Brain pericyte (primary cell): ENCODE data around the gene ZNF273.
"Not testable (repeated sequence)": the region's sequence is repeated elsewhere in the genome, so short reads cannot be mapped to it uniquely, and the experiment has no call there.

Source experiments
- DNase-seq: peaks from one replicate; pipeline ENCODE4 v3.0.0-alpha.2; 2012; ENCODE audit warnings: low read depth, low spot score

The ZNF273 gene

GRCh38 chr7:64944667-64945502 is 41.8 kb downstream of the ZNF273 start:
- not testable (repeated sequence) for DNase-seq

GRCh38 chr7:64945503-64946175 is 42.6 kb downstream of the ZNF273 start:
- no peak for DNase-seq

DNA sequence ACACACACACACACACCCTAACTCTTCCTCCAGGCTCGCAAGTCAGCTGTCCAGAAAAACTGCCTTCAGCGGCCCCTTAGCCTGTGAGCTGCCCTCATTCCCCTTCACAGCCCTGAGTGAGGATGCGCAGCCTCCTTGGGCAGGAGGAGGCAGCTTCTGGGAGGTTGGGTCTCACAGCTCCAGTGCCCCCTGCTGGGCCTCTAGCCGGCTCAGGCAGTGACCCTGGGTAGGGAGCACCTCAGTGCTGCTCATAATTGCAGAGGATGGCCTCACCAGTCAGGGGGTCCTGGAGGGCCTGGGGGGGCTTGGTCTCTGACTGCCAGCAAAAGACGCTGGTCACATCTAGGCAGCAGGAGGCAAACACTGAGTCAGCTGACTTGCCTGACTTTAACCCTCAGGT is 43.7 kb downstream of the ZNF273 start:
- DNase-seq, result no peak

- DNase-seq, result no peak
These were observed 44.4 kb downstream of the ZNF273 start for GRCh38 chr7:64947252-64948000.

- not testable (repeated sequence) for DNase-seq
These were observed 45.7 kb downstream of the ZNF273 start for GRCh38 chr7:64948774-64949173.

DNA sequence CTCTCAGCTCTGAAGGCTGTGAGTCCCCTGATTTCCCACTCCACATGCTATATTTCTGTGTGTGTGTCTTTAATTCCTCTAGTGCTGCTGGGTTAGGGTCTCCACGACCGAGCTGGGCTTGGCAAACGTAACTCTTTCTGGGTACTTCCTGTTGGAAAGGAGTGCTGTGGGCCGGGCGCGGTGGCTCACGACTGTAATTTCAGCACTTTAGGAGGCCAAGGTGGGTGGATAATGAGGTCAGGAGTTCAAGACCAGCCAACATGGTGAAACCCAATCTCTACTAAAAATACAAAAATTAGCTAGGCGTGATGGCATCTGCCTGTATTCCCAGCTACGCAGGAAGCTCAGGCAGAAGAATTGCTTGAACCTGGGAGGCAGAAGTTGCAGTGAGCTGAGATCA is 47.6 kb downstream of the ZNF273 start:
- not testable (repeated sequence) for DNase-seq

DNA sequence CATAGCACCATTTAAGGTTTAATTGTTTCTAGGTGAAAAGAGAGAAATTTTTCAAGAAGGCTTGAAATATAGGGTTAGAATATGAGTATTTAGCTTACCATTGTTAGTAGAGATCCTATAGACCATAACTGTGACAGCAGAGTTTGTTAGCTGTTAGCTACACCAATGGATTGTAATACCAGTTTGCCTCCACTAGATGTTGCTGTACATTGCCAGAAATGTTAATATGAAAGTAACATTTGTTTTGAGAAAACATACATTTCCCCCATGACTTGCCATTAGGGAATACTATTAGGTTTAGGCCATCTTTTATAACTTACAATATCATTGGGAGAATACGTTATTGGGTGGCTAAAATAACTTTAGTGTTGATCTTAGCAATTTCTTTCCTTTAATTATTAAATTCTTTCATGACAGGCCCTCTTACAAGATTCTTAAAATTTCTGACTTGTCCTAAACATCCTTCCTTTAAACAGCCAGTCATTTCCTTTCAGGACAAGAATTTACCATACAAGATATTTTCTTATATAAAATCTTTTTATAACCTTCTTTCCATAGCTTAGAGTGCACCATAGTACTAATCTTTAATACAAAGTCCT is 48.3 kb downstream of the ZNF273 start:
- DNase-seq, result no peak

GRCh38 chr7:64959072-64959747 is 56.1 kb downstream of the ZNF273 start:
- DNase-seq, result no peak

- DNase-seq, result no peak
These were observed 62.5 kb downstream of the ZNF273 start for GRCh38 chr7:64965594-64965993.

GRCh38 chr7:64978497-64979203 is 75.6 kb downstream of the ZNF273 start:
- DNase-seq, result no peak
